GM12891 (cell line): ENCODE data around the gene MEPCE.

Experiments used
- PAX5 ChIP-seq: IDR thresholded peaks from 2 replicates; pipeline ENCODE4 v1.6.1; 2011; ENCODE audit warnings: low read length, moderate library complexity, mild to moderate bottlenecking; ENCODE audit not compliant: insufficient read depth, severe bottlenecking
- POLR2A ChIP-seq: IDR thresholded peaks from 2 replicates; pipeline ENCODE4 v1.6.1; 2011; ENCODE audit warnings: low read depth, low read length, control low read depth
- POLR2AphosphoS5 ChIP-seq: IDR thresholded peaks from 2 replicates; pipeline ENCODE4 v1.6.1; 2011; ENCODE audit warnings: low read depth, low read length, control low read depth
- TAF1 ChIP-seq: IDR thresholded peaks from 2 replicates; pipeline ENCODE4 v1.6.1; 2011; ENCODE audit warnings: low read depth, low read length, control low read depth

- TF ChIP-seq PAX5: no peak
- no peak for TF ChIP-seq POLR2A
- no peak for TF ChIP-seq TAF1
- TF ChIP-seq POLR2AphosphoS5: no peak
Measured at GRCh38 chr7:100466653-100467605, 37.3 kb downstream of the MEPCE start.
